Stimulated activated effector memory CD8-positive, alpha-beta T cell treated with anti-CD3 and anti-CD28 coated beads, Interleukin-12 subunit alpha, Interleukin-12 subunit beta, amount 100 ng/mL, for 72 hours (primary cell): ENCODE data around the gene SPEM3.

Experiments
- ATAC-seq: fragments of 150-1000 bp; cut with Tn5 transposase; 2 replicates; pipeline ENCODE4 v1.10.0; 2021
- DNase-seq, 2 donors: peaks; one replicate each; pipeline ENCODE4 v3.0.0; 2021 to 2022; ENCODE audit warnings: low spot score in 2 of 2
- H3K27ac Mint-ChIP-seq: one replicate; pipeline ENCODE4 v1.8.0; 2022; ENCODE audit warnings: mild to moderate bottlenecking, mixed read lengths
- H3K36me3 Mint-ChIP-seq: one replicate; pipeline ENCODE4 v1.8.0; 2022; ENCODE audit warnings: mild to moderate bottlenecking, mixed read lengths
- H3K4me1 Mint-ChIP-seq: one replicate; pipeline ENCODE4 v1.8.0; 2022; ENCODE audit warnings: mixed read lengths
- H3K4me3 Mint-ChIP-seq: one replicate; pipeline ENCODE4 v1.8.0; 2022; ENCODE audit warnings: mild to moderate bottlenecking, mixed read lengths
- H3K9me3 Mint-ChIP-seq: one replicate; pipeline ENCODE4 v1.8.0; 2022; ENCODE audit warnings: mixed read lengths

The SPEM3 gene

DNA sequence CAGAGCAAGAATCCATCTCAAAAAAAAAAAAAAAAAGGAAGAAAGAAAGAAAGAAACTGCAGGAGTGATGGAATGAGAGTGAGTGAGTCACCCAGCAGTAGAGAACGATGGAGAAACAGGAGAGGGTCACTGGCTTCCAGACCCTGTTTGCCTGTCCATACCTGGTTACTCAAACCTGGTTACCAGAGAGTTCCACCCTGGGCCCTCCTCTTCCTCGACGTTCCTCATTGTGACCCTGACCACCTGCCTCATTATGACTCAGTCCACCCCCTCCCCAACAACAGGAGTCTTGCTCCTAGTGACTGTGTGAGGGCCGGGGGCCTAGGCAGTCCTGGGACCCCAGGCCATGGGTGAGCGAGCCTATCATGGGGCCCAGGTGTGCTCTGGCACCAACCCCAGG lies at the start of gene SPEM3:
Gene SPEM3 (plus strand): TSS at position 301 of the 400 bp plus-strand sequence. CDS start 46 bp downstream, at position 347.
- Mint-ChIP-seq H3K9me3 (no peaks in the 10 kb centered on the region), H3K36me3 (no peaks in the 10 kb centered on the region), H3K4me3 (no peak within 1 kb of the TSS), H3K4me1 (no peaks in the 10 kb centered on the region), H3K27ac (no peak within 1 kb of the TSS)
- ATAC-seq = no peak
- DNase-seq = no peak

- DNase-seq (no peak), ATAC-seq (no peak)
- no peak overlapping the region for H3K27ac Mint-ChIP-seq
- no peak overlapping the region for H3K4me3 Mint-ChIP-seq
- no peaks in the 10 kb centered on the region for H3K4me1 Mint-ChIP-seq
- H3K36me3 Mint-ChIP-seq = peaks cover 5% of the 10 kb centered on the region
- no peaks in the 10 kb centered on the region for H3K9me3 Mint-ChIP-seq
Observed at GRCh38 chr17:7379134-7379533, 49.5 kb upstream of the SPEM3 start.

- Mint-ChIP-seq H3K36me3 (peaks cover 5% of the 10 kb centered on the region), H3K27ac (peak overlapping the region; percentile 5), H3K4me1 (peaks cover 8% of the 10 kb centered on the region), H3K9me3 (no peaks in the 10 kb centered on the region), H3K4me3 (no peak overlapping the region)
- no peak for DNase-seq
- ATAC-seq = no peak
Observed at GRCh38 chr17:7380321-7380720, 48.3 kb upstream of the SPEM3 start.

DNA sequence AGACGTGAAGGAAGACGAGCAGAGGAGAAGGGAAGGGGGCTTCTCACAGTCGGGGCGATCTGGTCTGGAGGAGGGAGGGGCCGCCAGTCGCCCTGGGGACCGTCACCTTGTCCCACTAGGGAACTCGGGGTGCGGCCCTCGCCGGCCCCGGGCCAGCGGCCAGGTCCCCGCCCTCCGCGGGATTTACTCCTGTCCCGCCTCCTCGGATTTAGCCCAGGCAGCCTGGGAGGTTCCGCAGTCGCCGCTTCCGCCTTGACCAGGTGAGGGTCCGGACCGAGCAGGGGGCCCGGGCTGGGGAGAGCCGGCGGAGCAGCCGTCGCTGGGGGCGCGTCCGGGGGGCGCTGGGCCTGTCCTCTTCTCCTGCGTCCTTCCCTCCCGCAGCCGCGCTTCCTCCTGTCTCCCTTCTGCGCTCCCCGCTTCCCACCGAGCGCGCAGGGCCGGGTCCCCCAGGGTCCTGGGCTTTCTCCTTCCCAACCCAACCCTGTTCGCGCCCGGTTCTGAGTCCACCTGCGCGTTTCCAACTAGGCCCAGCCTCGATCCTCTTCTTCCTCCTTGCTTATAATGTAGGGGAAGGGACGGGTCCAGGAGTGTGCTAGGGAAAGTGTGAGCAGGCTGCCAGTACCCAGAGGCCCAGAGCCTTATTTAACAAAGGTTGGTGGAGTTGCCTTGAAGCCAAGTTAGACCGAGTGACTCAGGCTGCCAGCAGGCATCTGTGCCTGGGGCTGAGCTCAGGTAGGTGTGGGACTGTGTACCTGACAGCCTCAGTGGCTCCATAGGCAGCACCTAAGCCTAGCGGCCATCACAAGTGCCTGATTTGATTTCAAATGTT lies 47.6 kb upstream of the SPEM3 start, which contains the start of gene TNK1:
Gene TNK1 (plus strand): TSS at position 235 of the 829 bp plus-strand sequence. CDS start 1,838 bp downstream, outside the sequence.
- H3K9me3 Mint-ChIP-seq = no peaks in the 10 kb centered on the region
- H3K4me1 Mint-ChIP-seq = peaks cover 8% of the 10 kb centered on the region
- DNase-seq = no peak
- peaks cover 5% of the 10 kb centered on the region for H3K36me3 Mint-ChIP-seq
- no peak for ATAC-seq
- peak within 1 kb of the TSS; percentile 5 for H3K27ac Mint-ChIP-seq
- H3K4me3 Mint-ChIP-seq = no peak within 1 kb of the TSS

GRCh38 chr17:7382901-7383300 lies 45.8 kb upstream of the SPEM3 start:
- Mint-ChIP-seq H3K4me1 (peaks cover 8% of the 10 kb centered on the region), H3K27ac (no peak overlapping the region), H3K4me3 (peak overlapping the region; percentile 71), H3K9me3 (no peaks in the 10 kb centered on the region), H3K36me3 (peaks cover 17% of the 10 kb centered on the region)
- ATAC-seq (no peak), DNase-seq (no peak)

GRCh38 chr17:7383371-7383741 lies 45.3 kb upstream of the SPEM3 start:
- no peak for ATAC-seq
- H3K4me3 Mint-ChIP-seq = peak overlapping the region; percentile 71
- H3K36me3 Mint-ChIP-seq = peaks cover 22% of the 10 kb centered on the region
- no peak for DNase-seq
- H3K27ac Mint-ChIP-seq = no peak overlapping the region
- peaks cover 8% of the 10 kb centered on the region for H3K4me1 Mint-ChIP-seq
- H3K9me3 Mint-ChIP-seq = no peaks in the 10 kb centered on the region

GRCh38 chr17:7383742-7384488 lies 44.7 kb upstream of the SPEM3 start:
- H3K9me3 Mint-ChIP-seq = no peaks in the 10 kb centered on the region
- peak overlapping the region; percentile 71 for H3K4me3 Mint-ChIP-seq
- H3K36me3 Mint-ChIP-seq = peaks cover 24% of the 10 kb centered on the region
- H3K4me1 Mint-ChIP-seq = peaks cover 8% of the 10 kb centered on the region
- H3K27ac Mint-ChIP-seq = peak overlapping the region; percentile 76
- ATAC-seq = peak; percentile 98
- DNase-seq = peak; percentile 68 to 85

DNA sequence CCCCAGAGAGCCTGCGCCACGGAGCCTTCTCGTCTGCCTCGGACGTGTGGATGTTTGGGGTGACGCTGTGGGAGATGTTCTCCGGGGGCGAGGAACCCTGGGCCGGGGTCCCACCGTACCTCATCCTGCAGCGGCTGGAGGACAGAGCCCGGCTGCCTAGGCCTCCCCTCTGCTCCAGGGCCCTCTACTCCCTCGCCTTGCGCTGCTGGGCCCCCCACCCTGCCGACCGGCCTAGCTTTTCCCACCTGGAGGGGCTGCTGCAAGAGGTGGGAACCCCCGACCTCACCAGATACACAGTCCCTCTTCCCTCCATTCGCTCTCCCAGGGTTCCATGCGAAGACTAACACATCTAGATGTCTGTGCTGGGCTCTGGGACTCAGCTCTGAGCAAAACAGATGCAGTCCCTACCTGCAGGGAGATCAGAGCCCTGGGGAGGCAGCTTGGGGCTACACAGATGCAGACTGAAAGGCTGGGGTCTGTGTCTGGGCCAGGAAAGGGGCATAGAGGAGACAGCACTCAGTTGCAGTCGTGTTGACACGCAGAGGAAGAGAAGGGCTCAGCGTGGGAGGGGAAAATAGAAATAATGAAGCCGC lies 44.1 kb upstream of the SPEM3 start:
- H3K4me3 Mint-ChIP-seq = peak overlapping the region; percentile 71
- peaks cover 24% of the 10 kb centered on the region for H3K36me3 Mint-ChIP-seq
- ATAC-seq (no peak), DNase-seq (no peak)
- peak overlapping the region; percentile 76 for H3K27ac Mint-ChIP-seq
- H3K9me3 Mint-ChIP-seq = no peaks in the 10 kb centered on the region
- peaks cover 8% of the 10 kb centered on the region for H3K4me1 Mint-ChIP-seq

DNA sequence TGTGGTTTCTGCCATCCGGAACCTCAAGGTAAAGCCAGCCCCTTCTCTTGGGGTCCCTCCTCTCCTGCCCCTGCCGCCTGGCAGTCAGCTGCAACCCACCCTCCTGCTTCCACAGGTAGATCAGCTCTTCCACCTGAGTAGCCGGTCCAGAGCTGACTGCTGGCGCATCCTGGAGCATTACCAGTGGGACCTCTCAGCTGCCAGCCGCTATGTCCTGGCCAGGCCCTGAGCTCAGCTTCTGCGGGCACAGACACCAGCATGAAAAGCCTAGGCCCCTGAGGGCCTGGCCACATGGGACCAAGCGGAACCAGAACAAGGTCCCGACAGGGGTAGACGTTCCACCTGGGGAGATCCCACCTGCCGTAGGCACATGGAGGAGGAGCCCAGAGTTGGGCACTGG lies 39.8 kb upstream of the SPEM3 start:
- no peak for DNase-seq
- no peak overlapping the region for H3K4me3 Mint-ChIP-seq

GRCh38 chr17:7389924-7390910 lies 38.4 kb upstream of the SPEM3 start:
- ATAC-seq (no peak), DNase-seq (no peak)
- Mint-ChIP-seq H3K4me3 (no peak overlapping the region), H3K36me3 (peaks cover 42% of the 10 kb centered on the region), H3K9me3 (no peaks in the 10 kb centered on the region), H3K4me1 (peaks cover 23% of the 10 kb centered on the region), H3K27ac (peak overlapping the region; percentile 54)

More for the DNA sequence above, 39.8 kb upstream of the SPEM3 start:
- peaks cover 25% of the 10 kb centered on the region for H3K4me1 Mint-ChIP-seq
- no peaks in the 10 kb centered on the region for H3K9me3 Mint-ChIP-seq
- H3K36me3 Mint-ChIP-seq = peaks cover 42% of the 10 kb centered on the region
- no peak for ATAC-seq
- no peak overlapping the region for H3K27ac Mint-ChIP-seq

- DNase-seq (no peak), ATAC-seq (no peak)
- Mint-ChIP-seq H3K4me1 (peaks cover 30% of the 10 kb centered on the region), H3K27ac (no peak overlapping the region), H3K4me3 (no peak overlapping the region), H3K36me3 (peaks cover 42% of the 10 kb centered on the region), H3K9me3 (no peaks in the 10 kb centered on the region)
Observed at GRCh38 chr17:7391307-7391706, 37.4 kb upstream of the SPEM3 start.

DNA sequence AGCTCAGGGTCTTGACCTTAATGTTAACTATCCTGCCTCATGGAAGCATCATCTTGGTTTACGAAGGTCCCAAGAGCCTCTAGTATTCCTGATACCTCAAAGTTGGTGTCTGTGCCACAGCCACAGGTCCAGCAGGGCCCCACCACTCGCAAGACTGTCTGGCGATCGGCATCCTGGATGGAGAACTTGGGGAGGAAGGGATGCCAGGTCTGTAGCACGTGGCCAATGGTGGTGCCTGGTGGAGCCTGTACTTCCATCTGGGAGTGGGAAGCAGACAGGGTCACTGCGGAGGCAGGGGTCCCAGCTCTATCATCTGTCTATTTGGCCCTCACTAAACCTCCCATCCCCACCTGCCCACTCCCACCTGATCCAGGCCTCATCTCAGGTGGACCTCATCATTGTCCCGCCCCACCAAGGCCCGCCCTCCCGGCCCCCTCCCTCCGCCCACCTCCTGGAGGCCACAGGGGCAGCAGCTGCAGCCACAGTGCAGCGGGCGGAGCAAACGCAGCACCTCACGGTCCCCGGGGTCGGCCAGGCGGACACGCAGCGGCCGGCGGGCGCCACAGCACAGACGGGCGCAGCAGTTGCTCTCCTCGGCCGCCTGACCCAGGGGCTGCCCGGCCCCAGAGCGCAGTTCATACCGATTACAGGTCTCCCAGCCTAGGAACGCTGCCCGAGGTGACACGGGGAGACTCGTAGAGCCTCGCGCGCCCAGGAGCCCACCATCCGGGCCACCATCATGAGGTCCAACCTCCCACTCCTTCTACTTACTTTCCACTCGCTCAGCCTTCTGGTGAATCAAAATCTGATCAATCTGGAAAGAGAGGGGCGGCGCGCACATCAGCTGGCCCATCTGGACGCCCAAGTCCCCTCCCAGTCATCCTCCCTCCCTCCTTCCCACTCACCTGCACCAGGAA lies 35.7 kb upstream of the SPEM3 start:
- Mint-ChIP-seq H3K9me3 (no peaks in the 10 kb centered on the region), H3K36me3 (peaks cover 29% of the 10 kb centered on the region), H3K27ac (peak overlapping the region; percentile 93), H3K4me3 (peak overlapping the region; percentile 92), H3K4me1 (peaks cover 30% of the 10 kb centered on the region)
- DNase-seq (no peak), ATAC-seq (no peak)

- Mint-ChIP-seq H3K4me3 (peak overlapping the region; percentile 92), H3K36me3 (peaks cover 23% of the 10 kb centered on the region), H3K27ac (peak overlapping the region; percentile 93), H3K9me3 (no peaks in the 10 kb centered on the region), H3K4me1 (peaks cover 30% of the 10 kb centered on the region)
- peak; percentile 61 for ATAC-seq
- DNase-seq = peak in 1 of 2 donors; percentile 71
Observed at GRCh38 chr17:7393613-7394451, 34.8 kb upstream of the SPEM3 start.
